Activated CD8-positive, alpha-beta T cell treated with anti-CD3 and anti-CD28 coated beads, Interleukin-2, amount 10 ng/mL, durations not matched to agents 7 days and 5 days (primary cell): ENCODE data around the gene SLC27A1. TPM values are rescaled to one million over a fixed set of nuclear protein-coding genes. Genes with fewer than 3 reads are reported as not detected.
"Not testable (repeated sequence)": the region's sequence is repeated elsewhere in the genome, so short reads cannot be mapped to it uniquely, and the experiment has no call there.

ENCODE experiments used
- ATAC-seq: fragments of 150-1000 bp; cut with Tn5 transposase; one replicate; pipeline ENCODE4 v1.10.0; 2021; ENCODE audit warnings: moderate library complexity
- CTCF ChIA-PET: fragments of 350-600 bp; sonication (Branson Sonifier 250); formaldehyde crosslinking; loops from one replicate; lab custom pipeline; 2021; ENCODE audit warnings: antibody characterized with exemption; lab: Charles Lee
- POLR2A ChIA-PET: fragments of 350-600 bp; sonication (Branson Sonifier 250); formaldehyde crosslinking; loops from one replicate; lab custom pipeline; 2021; ENCODE audit warnings: antibody characterized with exemption; lab: Charles Lee
- DNase-seq: peaks from one replicate; pipeline ENCODE4 v3.0.0-alpha.2; 2020
- H3K27ac Mint-ChIP-seq: one replicate; pipeline ENCODE4 v1.8.0; 2021; ENCODE audit warnings: mild to moderate bottlenecking, mixed read lengths
- H3K27me3 Mint-ChIP-seq: one replicate; pipeline ENCODE4 v1.8.0; 2021; ENCODE audit warnings: low read depth, mixed read lengths
- H3K36me3 Mint-ChIP-seq: one replicate; pipeline ENCODE4 v1.8.0; 2021; ENCODE audit warnings: low read depth, mixed read lengths
- H3K4me1 Mint-ChIP-seq: one replicate; pipeline ENCODE4 v1.8.0; 2021; ENCODE audit warnings: low read depth, mixed read lengths
- H3K4me3 Mint-ChIP-seq: one replicate; pipeline ENCODE4 v1.8.0; 2021; ENCODE audit warnings: mild to moderate bottlenecking, mixed read lengths
- H3K9me3 Mint-ChIP-seq: one replicate; pipeline ENCODE4 v1.8.0; 2022; ENCODE audit warnings: mixed read lengths; ENCODE audit not compliant: insufficient read depth
- total RNA-seq, 2 experiments: library from RNA; stranded (reverse); gene quantifications; one replicate each; pipeline ENCODE4 v1.2.3, GENCODE V29; 2021

Gene SLC27A1
- total RNA-seq, 2 experiments from 2014 or later: 7.3 to 7.4 TPM

GRCh38 chr19:17460372-17461230 is 9.7 kb upstream of the SLC27A1 start, which contains the start of gene NXNL1:
Gene NXNL1 (minus strand): TSS chr19:17460926. CDS start chr19:17460869, 57 bp downstream.
- no peak for DNase-seq
- no peak for ATAC-seq
- Mint-ChIP-seq H3K36me3 (no peaks in the 10 kb centered on the region), H3K4me1 (no peaks in the 10 kb centered on the region), H3K27me3 (peaks cover 15% of the 10 kb centered on the region), H3K9me3 (no peaks in the 10 kb centered on the region), H3K27ac (no peak within 1 kb of the TSS), H3K4me3 (no peak within 1 kb of the TSS)
- ChIA-PET CTCF (interaction anchor here (1.6 kb wide), 1 partner anchor 12 kb away, joined by 3 read pairs; the partner anchor contains the start of gene TMEM221), POLR2A (interaction anchor here (0.6 to 0.7 kb wide), 2 partner anchors 32 to 1388 kb away, joined by 3 to 4 read pairs; no protein-coding TSS in a partner anchor)

GRCh38 chr19:17466487-17466850 is 3.9 kb upstream of the SLC27A1 start:
- DNase-seq (no peak), ATAC-seq (no peak)
- Mint-ChIP-seq H3K9me3 (no peaks in the 10 kb centered on the region), H3K27me3 (peaks cover 5% of the 10 kb centered on the region), H3K27ac (no peak overlapping the region), H3K4me1 (peaks cover 26% of the 10 kb centered on the region), H3K36me3 (no peaks in the 10 kb centered on the region), H3K4me3 (no peak overlapping the region)
- ChIA-PET POLR2A (no interaction called here), CTCF (interaction anchor here (0.9 to 2.7 kb wide), 14 partner anchors 11 to 176 kb away, joined by 3 to 29 read pairs (median 4); partner anchors contain the start of genes CCDC194 and MVB12A)

- no peak overlapping the region for H3K4me3 Mint-ChIP-seq
- ChIA-PET POLR2A (no interaction called here), CTCF (interaction anchor here (1.4 to 2.0 kb wide), 2 partner anchors 27 to 78 kb away, joined by 7 to 8 read pairs; no protein-coding TSS in a partner anchor)
- no peak for ATAC-seq
- peaks cover 34% of the 10 kb centered on the region for H3K4me1 Mint-ChIP-seq
- H3K9me3 Mint-ChIP-seq: no peaks in the 10 kb centered on the region
- peaks cover 5% of the 10 kb centered on the region for H3K27me3 Mint-ChIP-seq
- no peaks in the 10 kb centered on the region for H3K36me3 Mint-ChIP-seq
- no peak for DNase-seq
- H3K27ac Mint-ChIP-seq: no peak overlapping the region
These were observed 2.6 kb upstream of the SLC27A1 start for GRCh38 chr19:17467471-17468301.

GRCh38 chr19:17468302-17469091 is 1.8 kb upstream of the SLC27A1 start:
- Mint-ChIP-seq H3K27me3 (peaks cover 5% of the 10 kb centered on the region), H3K4me1 (peaks cover 42% of the 10 kb centered on the region), H3K4me3 (peak overlapping the region; percentile 85), H3K9me3 (no peaks in the 10 kb centered on the region), H3K27ac (no peak overlapping the region), H3K36me3 (no peaks in the 10 kb centered on the region)
- DNase-seq (no peak), ATAC-seq (no peak)
- ChIA-PET CTCF (interaction anchor here (1.1 to 2.0 kb wide), 2 partner anchors 27 to 28 kb away, joined by 3 to 7 read pairs; no protein-coding TSS in a partner anchor), POLR2A (interaction anchor here (1.2 kb wide), 1 partner anchor 62 kb away, joined by 6 read pairs; the partner anchor contains the start of gene BST2)

GRCh38 chr19:17469092-17469480 is 1.2 kb upstream of the SLC27A1 start:
- no peak for ATAC-seq
- H3K4me3 Mint-ChIP-seq: peak overlapping the region; percentile 85
- H3K27ac Mint-ChIP-seq: no peak overlapping the region
- POLR2A ChIA-PET: interaction anchor here (1.2 kb wide), 1 partner anchor 63 kb away, joined by 6 read pairs; the partner anchor contains the start of gene BST2
- no peaks in the 10 kb centered on the region for H3K36me3 Mint-ChIP-seq
- peaks cover 47% of the 10 kb centered on the region for H3K4me1 Mint-ChIP-seq
- no peak for DNase-seq
- CTCF ChIA-PET: interaction anchor here (1.1 to 2.0 kb wide), 2 partner anchors 26 to 28 kb away, joined by 3 to 7 read pairs; no protein-coding TSS in a partner anchor
- H3K9me3 Mint-ChIP-seq: no peaks in the 10 kb centered on the region
- H3K27me3 Mint-ChIP-seq: peaks cover 5% of the 10 kb centered on the region

- H3K4me3 Mint-ChIP-seq: peak overlapping the region; percentile 85
- POLR2A ChIA-PET: interaction anchor here (1.2 kb wide), 1 partner anchor 64 kb away, joined by 6 read pairs; the partner anchor contains the start of gene BST2
- peak; percentile 97 for DNase-seq
- CTCF ChIA-PET: interaction anchor here (1.1 to 5.2 kb wide), 3 partner anchors 26 to 29 kb away, joined by 3 to 49 read pairs (median 7); no protein-coding TSS in a partner anchor
- peaks cover 5% of the 10 kb centered on the region for H3K27me3 Mint-ChIP-seq
- H3K36me3 Mint-ChIP-seq: no peaks in the 10 kb centered on the region
- H3K27ac Mint-ChIP-seq: peak overlapping the region; percentile 90
- H3K9me3 Mint-ChIP-seq: no peaks in the 10 kb centered on the region
- peaks cover 47% of the 10 kb centered on the region for H3K4me1 Mint-ChIP-seq
- ATAC-seq: peak; percentile 82
These were observed 750 bp upstream of the SLC27A1 start for GRCh38 chr19:17469481-17470067.

GRCh38 chr19:17471410-17472125 is 1.2 kb downstream of the SLC27A1 start:
- ATAC-seq (no peak), DNase-seq (no peak)
- H3K4me3 Mint-ChIP-seq: peak overlapping the region; percentile 85
- H3K36me3 Mint-ChIP-seq: no peaks in the 10 kb centered on the region
- ChIA-PET CTCF (interaction anchor here (0.9 to 5.2 kb wide), 5 partner anchors 21 to 52 kb away, joined by 3 to 49 read pairs (median 3); no protein-coding TSS in a partner anchor), POLR2A (interaction anchor here (0.6 to 1.2 kb wide), 3 partner anchors 9 to 24 kb away, joined by 3 read pairs; no protein-coding TSS in a partner anchor)
- H3K27ac Mint-ChIP-seq: peak overlapping the region; percentile 68
- peaks cover 5% of the 10 kb centered on the region for H3K27me3 Mint-ChIP-seq
- no peaks in the 10 kb centered on the region for H3K9me3 Mint-ChIP-seq
- H3K4me1 Mint-ChIP-seq: peaks cover 42% of the 10 kb centered on the region

GRCh38 chr19:17473041-17473440 is 2.7 kb downstream of the SLC27A1 start:
- H3K27ac Mint-ChIP-seq: no peak overlapping the region
- peak; percentile 42 for DNase-seq
- no peaks in the 10 kb centered on the region for H3K36me3 Mint-ChIP-seq
- H3K4me1 Mint-ChIP-seq: peaks cover 42% of the 10 kb centered on the region
- H3K9me3 Mint-ChIP-seq: no peaks in the 10 kb centered on the region
- ChIA-PET CTCF (interaction anchor here (0.7 to 5.2 kb wide), 5 partner anchors 8 to 80 kb away, joined by 3 to 49 read pairs (median 4); no protein-coding TSS in a partner anchor), POLR2A (interaction anchor here (0.6 kb wide), 1 partner anchor 17 kb away, joined by 4 read pairs; no protein-coding TSS in a partner anchor)
- H3K27me3 Mint-ChIP-seq: peaks cover 5% of the 10 kb centered on the region
- H3K4me3 Mint-ChIP-seq: no peak overlapping the region
- no peak for ATAC-seq

- H3K4me3 Mint-ChIP-seq, H3K36me3 Mint-ChIP-seq, H3K27ac Mint-ChIP-seq, H3K9me3 Mint-ChIP-seq, POLR2A ChIA-PET, H3K27me3 Mint-ChIP-seq, DNase-seq, ATAC-seq: not testable (repeated sequence)
- CTCF ChIA-PET: interaction anchor here (0.8 to 5.2 kb wide), 2 partner anchors 20 to 21 kb away, joined by 3 to 49 read pairs; no protein-coding TSS in a partner anchor
- H3K4me1 Mint-ChIP-seq: peaks cover 27% of the 10 kb centered on the region
These were observed 4.8 kb downstream of the SLC27A1 start for GRCh38 chr19:17475011-17475540.
